K562 (cell line): ENCODE measurements around the gene ENOX2. TPM values are rescaled to one million over a fixed set of nuclear protein-coding genes. Genes with fewer than 3 reads are reported as not detected.

Source experiments
- ATAC-seq: fragments of 200-7000 bp; cut with Tn5 transposase; 3 replicates; pipeline ENCODE4 v1.9.1; 2020; ENCODE audit warnings: moderate library complexity
- BruUV-seq: library from RNA; stranded (reverse); fragments of 400-500 nt; replicated peaks from 2 replicates; lab custom pipeline; 2021; lab: Mats Ljungman, UMichigan
- CTCF ChIA-PET: fragments of 300-600 bp; formaldehyde crosslinking; extraction: SDS; loops from one replicate; lab custom pipeline; 2021; ENCODE audit warnings: low intra/inter-chr PET ratio; lab: Yijun Ruan, JAX
- POLR2A ChIA-PET: fragments of 300-600, 350-650 bp; sonication (Branson Sonifier 250); formaldehyde crosslinking; extraction: SDS; loops from one replicate; lab custom pipeline; 2021; ENCODE audit warnings: antibody characterized with exemption, inconsistent platforms; lab: Yijun Ruan, JAX
- DNase-seq, 4 experiments: peaks; one replicate each; pipeline versions ENCODE4 v3.0.0 to v3.0.0-alpha.2; 2011 to 2018; ENCODE audit warnings: low spot score in 3 of 4, mixed read lengths in 3 of 4; ENCODE audit errors: extremely low read depth in 1 of 4
- FAIRE-seq: peaks from 2 replicates; lab custom pipeline; 2011; peaks lifted over from hg19 to GRCh38; lab: Jason Lieb, UNC
- H2AFZ ChIP-seq: 2 replicates; pipeline ENCODE4 v1.6.0; 2011; ENCODE audit warnings: low read depth, low read length, control low read depth, inconsistent platforms
- H3K27ac ChIP-seq: fragments of 200-600 bp; 3 replicates; pipeline ENCODE4 v1.8.0; 2011; ENCODE audit warnings: low read depth, mild to moderate bottlenecking, control low read depth, inconsistent platforms, low read length, moderate library complexity, mixed read lengths; ENCODE audit errors: extremely low read depth
- H3K27me3 ChIP-seq, 2 experiments: fragments of 300-600 bp in 1 of 2; 2 replicates in 1 of 2; 3 replicates in 1 of 2; pipeline versions ENCODE4 v1.6.0 to v1.8.0; 2011; ENCODE audit warnings: inconsistent platforms in 2 of 2, low read length in 2 of 2, mild to moderate bottlenecking in 1 of 2, mixed read lengths in 1 of 2, moderate library complexity in 1 of 2; ENCODE audit not compliant: control insufficient read depth in 2 of 2, insufficient read depth in 2 of 2
- H3K36me3 ChIP-seq: fragments of 300-600 bp; 3 replicates; pipeline ENCODE4 v1.8.0; 2011; ENCODE audit warnings: mild to moderate bottlenecking, low read length, inconsistent platforms; ENCODE audit not compliant: control insufficient read depth, insufficient read depth
- H3K4me1 ChIP-seq, 2 experiments: fragments of 200-600 bp in 1 of 2; replicated peaks in 1 of 2; 2 replicates in 1 of 2; 3 replicates in 1 of 2; pipeline versions ENCODE4 v1.5.1 to v1.8.0; 2011; ENCODE audit warnings: inconsistent platforms in 2 of 2, low read length in 2 of 2, mild to moderate bottlenecking in 1 of 2, mixed read lengths in 1 of 2, moderate library complexity in 1 of 2; ENCODE audit not compliant: control insufficient read depth in 2 of 2, insufficient read depth in 2 of 2
- H3K4me2 ChIP-seq: 2 replicates; pipeline ENCODE4 v1.6.1; 2011; ENCODE audit warnings: low read length, control low read depth, inconsistent platforms, mixed read lengths; ENCODE audit not compliant: insufficient read depth
- H3K4me3 ChIP-seq: fragments of 200-600 bp; sonication (generic), shearing (Covaris generic); 2 replicates; pipeline ENCODE4 v1.5.1; 2016; ENCODE audit warnings: control low read depth, inconsistent platforms
- H3K79me2 ChIP-seq: fragments of 200-600 bp; 3 replicates; pipeline ENCODE4 v1.8.0; 2011; ENCODE audit warnings: low read length, inconsistent platforms; ENCODE audit not compliant: control insufficient read depth, insufficient read depth
- H3K9ac ChIP-seq, 2 experiments: 2 replicates each; pipeline versions ENCODE4 v1.6.0 to v1.6.1; 2011; ENCODE audit warnings: low read depth in 2 of 2, low read length in 2 of 2, control low read depth in 1 of 2, inconsistent platforms in 1 of 2, mild to moderate bottlenecking in 1 of 2, mixed read lengths in 1 of 2; ENCODE audit not compliant: insufficient read depth in 1 of 2
- H3K9me1 ChIP-seq: one replicate; pipeline ENCODE4 v1.6.0; 2011; ENCODE audit warnings: inconsistent platforms, mild to moderate bottlenecking, low read length, moderate library complexity; ENCODE audit not compliant: control insufficient read depth, insufficient read depth
- H3K9me3 ChIP-seq: replicated peaks from 2 replicates; pipeline ENCODE4 v1.5.1; 2011; ENCODE audit warnings: low read depth, low read length, inconsistent platforms; ENCODE audit not compliant: control insufficient read depth, insufficient read depth
- H4K20me1 ChIP-seq: replicated peaks from 2 replicates; pipeline ENCODE4 v1.6.1; 2011; ENCODE audit warnings: low read length, inconsistent platforms, mixed read lengths; ENCODE audit not compliant: control insufficient read depth, insufficient read depth
- ARID1B ChIP-seq: fragments of 450-650 bp; IDR thresholded peaks from 2 replicates; pipeline ENCODE4 v1.6.1; 2016; ENCODE audit warnings: antibody characterized with exemption, mild to moderate bottlenecking, inconsistent platforms
- DPF2 ChIP-seq: fragments of 450-650 bp; IDR thresholded peaks from 2 replicates; pipeline ENCODE4 v1.6.1; 2016
- FOSL1 ChIP-seq: fragments of 200-800 bp; sonication (Bioruptor generic); conservative IDR thresholded peaks from 2 replicates; pipeline ENCODE4 v1.6.1; 2016; ENCODE audit warnings: missing genetic modification characterization, missing compliant biosample characterization
- GATA2 ChIP-seq: sonication (generic); formaldehyde crosslinking; IDR thresholded peaks from 2 replicates; pipeline ENCODE4 v1.4.0; 2020; ENCODE audit warnings: mild to moderate bottlenecking, missing genetic modification reagents
- GATAD2A ChIP-seq: fragments of 450-650 bp; IDR thresholded peaks from 2 replicates; pipeline ENCODE4 v1.6.1; 2017
- HEY1 ChIP-seq: fragments of 250-450 bp; sonication (Bioruptor Pico); IDR thresholded peaks from 2 replicates; pipeline ENCODE4 v1.5.0; 2020; ENCODE audit warnings: mild to moderate bottlenecking, moderate library complexity, borderline replicate concordance
- HMBOX1 ChIP-seq: sonication (generic); IDR thresholded peaks from 2 replicates; pipeline ENCODE4 v1.6.1; 2016
- NCOR1 ChIP-seq: fragments of 450-650 bp; IDR thresholded peaks from 2 replicates; pipeline ENCODE4 v1.6.1; 2016; ENCODE audit warnings: mild to moderate bottlenecking, moderate library complexity
- PPARD ChIP-seq: fragments of 250-450 bp; sonication (Bioruptor Pico); IDR thresholded peaks from 2 replicates; pipeline ENCODE4 v1.8.0; 2022; ENCODE audit warnings: inconsistent platforms, mild to moderate bottlenecking, moderate library complexity
- TCF3 ChIP-seq: sonication (generic); formaldehyde crosslinking; IDR thresholded peaks from 2 replicates; pipeline ENCODE4 v1.4.0; 2020; ENCODE audit warnings: mild to moderate bottlenecking, missing genetic modification reagents
- TEAD4 ChIP-seq, 2 experiments: sonication (generic) in 1 of 2; formaldehyde crosslinking in 1 of 2; IDR thresholded peaks; 2 replicates each; pipeline versions ENCODE4 v1.6.1 to v1.8.0; 2012 to 2022; ENCODE audit warnings: borderline replicate concordance in 1 of 2, inconsistent platforms in 1 of 2, low read length in 1 of 2, mild to moderate bottlenecking in 1 of 2, missing genetic modification reagents in 1 of 2
- ZNF232 ChIP-seq: sonication (generic); formaldehyde crosslinking; IDR thresholded peaks from 2 replicates; pipeline ENCODE4 v1.8.0; 2022; ENCODE audit warnings: mild to moderate bottlenecking, missing genetic modification reagents
- ZNF318 ChIP-seq, 2 experiments: fragments of 450-650 bp; IDR thresholded peaks; 2 replicates each; pipeline ENCODE4 v1.6.1; 2016; ENCODE audit warnings: mild to moderate bottlenecking in 2 of 2, borderline replicate concordance in 1 of 2, low read depth in 1 of 2, moderate library complexity in 1 of 2
- WGBS: fragments of 100-300 bp; shearing (Covaris generic); methylation state at CpG from one replicate; pipeline ENCODE4 v1.1.6; 2016; ENCODE audit warnings: low coverage, mixed read lengths; ENCODE audit not compliant: insufficient coverage; ENCODE audit errors: missing lambda C conversion rate; 5-methylcytosine and 5-hydroxymethylcytosine counted together
- in situ Hi-C: fragments of 300-500 bp; cut with MboI; formaldehyde crosslinking; loops from 4 replicates; pipeline ENCODE4 v1.15.0; 2018; ENCODE audit warnings: inconsistent platforms, mixed read lengths
- intact Hi-C: fragments of 100-400 bp; cut with micrococcal nuclease; formaldehyde crosslinking; loops from 2 replicates; pipeline ENCODE4 v1.14.2; 2022
- polyA plus RNA-seq, 8 experiments: library from polyadenylated mRNA; depleted of rRNA in 4 of 8; stranded (reverse) in 5 of 8; unstranded in 3 of 8; fragments of >200 nt; fragmentation: Nextera tagmentation in 2 of 8; fragmentation: Illumina TruSeq in 1 of 8; extraction: Ambion mirVana in 2 of 8; extraction: Trizol in 1 of 8; gene quantifications; 2 replicates each; pipeline versions ENCODE4 v1.2.1 to v1.2.3, GENCODE V29; 2011 to 2014; ENCODE audit warnings: inconsistent platforms in 1 of 8, missing spikeins in 1 of 8
- total RNA-seq, 7 experiments: library from RNA; depleted of rRNA in 6 of 7; stranded (reverse); fragments of >200 nt in 6 of 7; fragmentation: Illumina TruSeq in 2 of 7; extraction: Trizol in 2 of 7; gene quantifications; 2 replicates each; pipeline versions ENCODE4 v1.2.1 to v1.2.3, GENCODE V29; 2011 to 2021; ENCODE audit warnings: low replicate concordance in 1 of 7

The ENOX2 gene
- total and polyA plus RNA-seq, 9 of the 15 experiments (the other 6 are each of a cell fraction or from before 2014, with no cell fraction given) = 6.1 to 24.0 (median 13.8) TPM

GRCh38 chrX:130909469-130910136, 6.6 kb upstream of the ENOX2 start:
- FAIRE-seq (peak; percentile 75), DNase-seq (peak; percentile 18 to 39 (median 28)), ATAC-seq (peak; percentile 82)
- intact Hi-C loops (no loop called here), in situ Hi-C loops (loop anchor here (10.0 kb wide), 1 partner anchor 365 kb away; no protein-coding TSS in a partner anchor)
- H3K27ac ChIP-seq = no peak overlapping the region
- no peaks in the 10 kb centered on the region for H3K36me3 ChIP-seq
- POLR2A ChIA-PET = no interaction called here
- no peaks in the 10 kb centered on the region for H3K27me3 ChIP-seq
- no peaks in the 10 kb centered on the region for H3K79me2 ChIP-seq
- CTCF ChIA-PET = no interaction called here
- 10% methylated on average over 2 of the region's 2 CpGs for WGBS
- H2AFZ ChIP-seq = 0 out of 2 replicates have a peak overlapping the region, but pooled peaks have one; percentile 14
- no peaks in the 10 kb centered on the region for H4K20me1 ChIP-seq
- peaks cover 0 to 6% of the 10 kb centered on the region in 2 experiments; a peak in 2 of 5 replicates for H3K4me1 ChIP-seq
- H3K4me2 ChIP-seq = no peak overlapping the region
- no peaks in the 10 kb centered on the region for H3K9me3 ChIP-seq
- H3K9ac ChIP-seq = no peak overlapping the region
- H3K4me3 ChIP-seq = no peak overlapping the region
- H3K9me1 ChIP-seq = no peaks in the 10 kb centered on the region
- no TSS peak for BruUV-seq
- TF ChIP-seq PPARD (CRISPR knock-in tag) (no peak), DPF2 (no peak), GATAD2A (no peak), HEY1 (CRISPR knock-in tag) (no peak), TEAD4 (IDR thresholded peaks at IDR 0.05; ENCODE audit: low read length) (peak; percentile 54; the same call in 1 of the 2 replicates), TEAD4 (CRISPR knock-in tag; IDR thresholded peaks at IDR 0.05; ENCODE audit: borderline replicate concordance) (no peak), ARID1B (peak; percentile 56), GATA2 (CRISPR knock-in tag) (0 out of 2 replicates have a peak, but pooled peaks have one; percentile 44), HMBOX1 (peak; percentile 99), ZNF232 (CRISPR knock-in tag) (no peak), FOSL1 (tag) (0 out of 2 replicates have a peak, but pooled peaks have one; percentile 32), NCOR1 (0 out of 2 replicates have a peak, but pooled peaks have one; percentile 11), TCF3 (CRISPR knock-in tag) (peak; percentile 56), ZNF318 (IDR thresholded peaks at IDR 0.05; ENCODE audit: borderline replicate concordance in 1 of 2, low read depth in 1 of 2) (no peak)
